Mucosa of descending colon (tissue), 3 donors: ENCODE results near the gene G3BP1. TPM values are rescaled to one million over a fixed set of nuclear protein-coding genes. Genes with fewer than 3 reads are reported as not detected.

ENCODE experiments used
- ATAC-seq: fragments of 200-7000 bp; cut with Tn5 transposase; one replicate; pipeline ENCODE4 v1.9.1; 2020; ENCODE audit warnings: mild to moderate bottlenecking, moderate library complexity
- DNase-seq, 3 donors: peaks; one replicate each; pipeline ENCODE4 v3.0.0-alpha.2; 2020
- H3K36me3 ChIP-seq: fragments of 200-600 bp; one replicate; pipeline ENCODE4 v1.8.0; 2021; ENCODE audit warnings: low read depth, mild to moderate bottlenecking
- H3K4me1 ChIP-seq: fragments of 200-600 bp; one replicate; pipeline ENCODE4 v1.8.0; 2021; ENCODE audit warnings: low read depth, mild to moderate bottlenecking
- H3K4me3 ChIP-seq: fragments of 200-600 bp; one replicate; pipeline ENCODE4 v1.8.0; 2021; ENCODE audit warnings: mild to moderate bottlenecking
- H3K9me3 ChIP-seq: fragments of 200-600 bp; one replicate; pipeline ENCODE4 v1.8.0; 2021; ENCODE audit warnings: mild to moderate bottlenecking
- CTCF ChIP-seq: fragments of 200-600 bp; IDR thresholded peaks from one replicate; pipeline ENCODE4 v1.8.0; 2022; ENCODE audit warnings: antibody characterized with exemption, mild to moderate bottlenecking
- intact Hi-C, 2 donors: fragments of 100-400 bp; cut with DNase I in 1 of 2; cut with micrococcal nuclease in 1 of 2; formaldehyde crosslinking; loops; one replicate each; pipeline versions ENCODE4 v1.11.0 to v1.11.1; 2022; cut with DNase I, micrococcal nuclease
- total RNA-seq, 3 donors: library from RNA; stranded (reverse); fragmentation: NEBNext Ultra II Directional in 2 of 3; extraction: Animal tissue kit (Norgen Biotek cat#: 25700) in 2 of 3; gene quantifications; one replicate each; pipeline versions ENCODE4 v1.2.1 to v1.2.4, GENCODE V29; 2021 to 2023
- donor health status: DM: no; HTN: no; CAD: no; lungs with moderate emphysema.
- donor health status: DM: no; HTN: no; CAD: no.
- donor health status: DM: no; HTN: yes; CAD: no.

G3BP1 gene
- total RNA-seq, 3 donors from 2014 or later = 121 to 132 (median 127) TPM

- ATAC-seq (no peak), DNase-seq (no peak)
- intact Hi-C loops = no loop called here
- Histone ChIP-seq H3K4me3 (no peak overlapping the region), H3K9me3 (peaks cover 14% of the 10 kb centered on the region), H3K36me3 (no peaks in the 10 kb centered on the region), H3K4me1 (no peaks in the 10 kb centered on the region)
- TF ChIP-seq CTCF = no peak
Measured at GRCh38 chr5:151734064-151734408, 37.7 kb upstream of the G3BP1 start.

GRCh38 chr5:151735646-151736045, 36.1 kb upstream of the G3BP1 start:
- TF ChIP-seq CTCF = no peak
- no peaks in the 10 kb centered on the region for H3K36me3 ChIP-seq
- no peak overlapping the region for H3K4me3 ChIP-seq
- no peaks in the 10 kb centered on the region for H3K4me1 ChIP-seq
- DNase-seq = no peak
- ATAC-seq = no peak
- H3K9me3 ChIP-seq = no peaks in the 10 kb centered on the region
- intact Hi-C loops = no loop called here

- Histone ChIP-seq H3K4me3 (no peak overlapping the region), H3K9me3 (no peaks in the 10 kb centered on the region), H3K4me1 (no peaks in the 10 kb centered on the region), H3K36me3 (no peaks in the 10 kb centered on the region)
- no peak for TF ChIP-seq CTCF
- intact Hi-C loops = no loop called here
- DNase-seq (no peak), ATAC-seq (no peak)
Measured at GRCh38 chr5:151737431-151737830, 34.3 kb upstream of the G3BP1 start.

- H3K4me1 ChIP-seq = no peaks in the 10 kb centered on the region
- H3K9me3 ChIP-seq = no peaks in the 10 kb centered on the region
- no peak overlapping the region for H3K4me3 ChIP-seq
- ATAC-seq = no peak
- no peak for DNase-seq
- TF ChIP-seq CTCF = no peak
- intact Hi-C loops = no loop called here
- H3K36me3 ChIP-seq = no peaks in the 10 kb centered on the region
Measured at GRCh38 chr5:151738125-151738848, 33.5 kb upstream of the G3BP1 start.

- ATAC-seq = no peak
- no peaks in the 10 kb centered on the region for H3K36me3 ChIP-seq
- no peak for DNase-seq
- no peak for TF ChIP-seq CTCF
- H3K4me1 ChIP-seq = no peaks in the 10 kb centered on the region
- no peak overlapping the region for H3K4me3 ChIP-seq
- intact Hi-C loops = no loop called here
- H3K9me3 ChIP-seq = no peaks in the 10 kb centered on the region
Measured at GRCh38 chr5:151739395-151739794, 32.4 kb upstream of the G3BP1 start.

- intact Hi-C loops = loop anchor here (5.0 kb wide), 2 partner anchors 78 to 83 kb away; no protein-coding TSS in a partner anchor
Measured at GRCh38 chr5:151739939-151740335, 31.8 kb upstream of the G3BP1 start.

More at GRCh38 chr5:151739939-151740335, 31.8 kb upstream of the G3BP1 start:
- Histone ChIP-seq H3K4me1 (no peaks in the 10 kb centered on the region), H3K36me3 (no peaks in the 10 kb centered on the region), H3K4me3 (no peak overlapping the region), H3K9me3 (no peaks in the 10 kb centered on the region)
- ATAC-seq (peak; percentile 14), DNase-seq (no peak)
- TF ChIP-seq CTCF = no peak
